ENCODE data around the gene WHAMM. TPM values are rescaled to one million over a fixed set of nuclear protein-coding genes. Genes with fewer than 3 reads are reported as not detected.
A peak's percentile ranks its signal among the peaks of the same experiment; 100 is the strongest.
"Not testable (repeated sequence)": the region's sequence is repeated elsewhere in the genome, so short reads cannot be mapped to it uniquely, and the experiment has no call there.

WHAMM gene
- total RNA-seq, 1 donor from 2014 or later: 9.6 TPM

GRCh38 chr15:82810061-82810889, 847 bp downstream of the WHAMM start:
- Mint-ChIP-seq H3K4me1 (ENCODE audit: unreplicated experiment) (peaks cover 33% of the 10 kb centered on the region), H3K36me3 (ENCODE audit: unreplicated experiment) (peaks cover 17% of the 10 kb centered on the region), H3K4me3 (ENCODE audit: unreplicated experiment) (peak overlapping the region; percentile 87), H3K27ac (ENCODE audit: unreplicated experiment) (peak overlapping the region; percentile 88), H3K27me3 (ENCODE audit: unreplicated experiment) (no peaks in the 10 kb centered on the region), H3K9me3 (ENCODE audit: unreplicated experiment) (no peaks in the 10 kb centered on the region)
- no peak for DNase-seq (ENCODE audit: extremely low spot score, unreplicated experiment)
- no peak for TF ChIP-seq CTCF (IDR thresholded peaks at IDR 0.05)

GRCh38 chr15:82810890-82811426, 1.5 kb downstream of the WHAMM start:
- H3K4me3 Mint-ChIP-seq (ENCODE audit: unreplicated experiment): peak overlapping the region; percentile 87
- no peaks in the 10 kb centered on the region for H3K9me3 Mint-ChIP-seq (ENCODE audit: unreplicated experiment)
- no peak for DNase-seq (ENCODE audit: extremely low spot score, unreplicated experiment)
- no peak for TF ChIP-seq CTCF (IDR thresholded peaks at IDR 0.05)
- peaks cover 19% of the 10 kb centered on the region for H3K36me3 Mint-ChIP-seq (ENCODE audit: unreplicated experiment)
- H3K4me1 Mint-ChIP-seq (ENCODE audit: unreplicated experiment): peaks cover 33% of the 10 kb centered on the region
- H3K27ac Mint-ChIP-seq (ENCODE audit: unreplicated experiment): peak overlapping the region; percentile 88
- H3K27me3 Mint-ChIP-seq (ENCODE audit: unreplicated experiment): no peaks in the 10 kb centered on the region

GRCh38 chr15:82812994-82813393, 3.6 kb downstream of the WHAMM start:
- Mint-ChIP-seq H3K36me3 (ENCODE audit: unreplicated experiment) (peaks cover 30% of the 10 kb centered on the region), H3K4me1 (ENCODE audit: unreplicated experiment) (peaks cover 31% of the 10 kb centered on the region), H3K27me3 (ENCODE audit: unreplicated experiment) (no peaks in the 10 kb centered on the region), H3K9me3 (ENCODE audit: unreplicated experiment) (no peaks in the 10 kb centered on the region), H3K27ac (ENCODE audit: unreplicated experiment) (peak overlapping the region; percentile 41), H3K4me3 (ENCODE audit: unreplicated experiment) (no peak overlapping the region)
- no peak for DNase-seq (ENCODE audit: extremely low spot score, unreplicated experiment)
- TF ChIP-seq CTCF (IDR thresholded peaks at IDR 0.05): no peak

GRCh38 chr15:82820128-82820527, 10.7 kb downstream of the WHAMM start:
- no peak for DNase-seq (ENCODE audit: extremely low spot score, unreplicated experiment)
- H3K27me3 Mint-ChIP-seq (ENCODE audit: unreplicated experiment): no peaks in the 10 kb centered on the region
- no peak overlapping the region for H3K27ac Mint-ChIP-seq (ENCODE audit: unreplicated experiment)
- no peaks in the 10 kb centered on the region for H3K9me3 Mint-ChIP-seq (ENCODE audit: unreplicated experiment)
- H3K4me3 Mint-ChIP-seq (ENCODE audit: unreplicated experiment): no peak overlapping the region
- H3K4me1 Mint-ChIP-seq (ENCODE audit: unreplicated experiment): peaks cover 2% of the 10 kb centered on the region
- peaks cover 42% of the 10 kb centered on the region for H3K36me3 Mint-ChIP-seq (ENCODE audit: unreplicated experiment)
- no peak for TF ChIP-seq CTCF (IDR thresholded peaks at IDR 0.05)

- H3K9me3 Mint-ChIP-seq (ENCODE audit: unreplicated experiment); H3K4me1 Mint-ChIP-seq (ENCODE audit: unreplicated experiment); H3K27me3 Mint-ChIP-seq (ENCODE audit: unreplicated experiment); DNase-seq (ENCODE audit: extremely low spot score, unreplicated experiment); H3K4me3 Mint-ChIP-seq (ENCODE audit: unreplicated experiment): not testable (repeated sequence)
- H3K27ac Mint-ChIP-seq (ENCODE audit: unreplicated experiment): peak overlapping the region; percentile 24
- peaks cover 44% of the 10 kb centered on the region for H3K36me3 Mint-ChIP-seq (ENCODE audit: unreplicated experiment)
These were observed 12.0 kb downstream of the WHAMM start for GRCh38 chr15:82821396-82821795.

GRCh38 chr15:82821851-82822250, 12.4 kb downstream of the WHAMM start:
- H3K36me3 Mint-ChIP-seq (ENCODE audit: unreplicated experiment): peaks cover 44% of the 10 kb centered on the region

More at GRCh38 chr15:82821851-82822250, 12.4 kb downstream of the WHAMM start:
- not testable (repeated sequence) for H3K4me1 Mint-ChIP-seq (ENCODE audit: unreplicated experiment); H3K27ac Mint-ChIP-seq (ENCODE audit: unreplicated experiment); H3K27me3 Mint-ChIP-seq (ENCODE audit: unreplicated experiment); H3K4me3 Mint-ChIP-seq (ENCODE audit: unreplicated experiment); DNase-seq (ENCODE audit: extremely low spot score, unreplicated experiment); H3K9me3 Mint-ChIP-seq (ENCODE audit: unreplicated experiment)

All from osteocyte (in vitro differentiated cells).